Astrocyte (in vitro differentiated cells and primary cell): ENCODE results near the gene SLCO4A1. TPM values are rescaled to one million over a fixed set of nuclear protein-coding genes. Genes with fewer than 3 reads are reported as not detected.

Experiments
- DNase-seq: peaks from one replicate; pipeline ENCODE4 v3.0.0-alpha.2; 2010; ENCODE audit warnings: low read depth
- FAIRE-seq: peaks from 2 replicates; lab custom pipeline; 2011; peaks lifted over from hg19 to GRCh38; lab: Jason Lieb, UNC
- H2AFZ ChIP-seq: 2 replicates; pipeline ENCODE4 v1.6.0; 2012; ENCODE audit warnings: low read depth, low read length, inconsistent platforms
- H3K27ac ChIP-seq: 2 replicates; pipeline ENCODE4 v1.5.1; 2011; ENCODE audit warnings: low read depth, low read length, inconsistent platforms
- H3K27me3 ChIP-seq: 2 replicates; pipeline ENCODE4 v1.6.0; 2011; ENCODE audit warnings: low read length, inconsistent platforms; ENCODE audit not compliant: insufficient read depth
- H3K36me3 ChIP-seq: 2 replicates; pipeline ENCODE4 v1.5.1; 2011; ENCODE audit warnings: low read length, inconsistent platforms; ENCODE audit not compliant: insufficient read depth
- H3K4me1 ChIP-seq: 2 replicates; pipeline ENCODE4 v1.5.1; 2011; ENCODE audit warnings: low read length, inconsistent platforms; ENCODE audit not compliant: insufficient read depth
- H3K4me2 ChIP-seq: 2 replicates; pipeline ENCODE4 v1.6.0; 2012; ENCODE audit warnings: low read length, inconsistent platforms
- H3K4me3 ChIP-seq: 2 replicates; pipeline ENCODE4 v1.5.1; 2011; ENCODE audit warnings: low read depth, mild to moderate bottlenecking, low read length, inconsistent platforms; ENCODE audit not compliant: insufficient read depth
- H3K79me2 ChIP-seq: 2 replicates; pipeline ENCODE4 v1.6.0; 2012; ENCODE audit warnings: mild to moderate bottlenecking, low read length, inconsistent platforms; ENCODE audit not compliant: insufficient read depth
- H3K9ac ChIP-seq: 2 replicates; pipeline ENCODE4 v1.6.0; 2012; ENCODE audit warnings: mild to moderate bottlenecking, low read length, inconsistent platforms
- H3K9me3 ChIP-seq: 2 replicates; pipeline ENCODE4 v1.5.1; 2012; ENCODE audit warnings: low read depth, mild to moderate bottlenecking, low read length, inconsistent platforms; ENCODE audit not compliant: insufficient read depth
- H4K20me1 ChIP-seq: 2 replicates; pipeline ENCODE4 v1.6.0; 2012; ENCODE audit warnings: low read length, inconsistent platforms; ENCODE audit not compliant: insufficient read depth
- H3K27ac Mint-ChIP-seq: one replicate; pipeline ENCODE4 v1.8.0; 2021; ENCODE audit warnings: mild to moderate bottlenecking, mixed read lengths; ENCODE audit not compliant: unreplicated experiment
- H3K27me3 Mint-ChIP-seq: one replicate; pipeline ENCODE4 v1.8.0; 2021; ENCODE audit warnings: low read depth, mixed read lengths; ENCODE audit not compliant: unreplicated experiment
- H3K36me3 Mint-ChIP-seq: one replicate; pipeline ENCODE4 v1.8.0; 2021; ENCODE audit warnings: low read depth, mixed read lengths; ENCODE audit not compliant: unreplicated experiment
- H3K4me1 Mint-ChIP-seq: one replicate; pipeline ENCODE4 v1.8.0; 2021; ENCODE audit warnings: low read depth, mixed read lengths; ENCODE audit not compliant: unreplicated experiment
- H3K4me3 Mint-ChIP-seq: one replicate; pipeline ENCODE4 v1.8.0; 2021; ENCODE audit warnings: mild to moderate bottlenecking, moderate library complexity, mixed read lengths; ENCODE audit not compliant: unreplicated experiment
- H3K9me3 Mint-ChIP-seq: one replicate; pipeline ENCODE4 v1.8.0; 2021; ENCODE audit warnings: mild to moderate bottlenecking, mixed read lengths; ENCODE audit not compliant: unreplicated experiment
- CTCF ChIP-seq: IDR thresholded peaks from 2 replicates; pipeline ENCODE4 v1.5.1; 2011; ENCODE audit warnings: low read depth, mild to moderate bottlenecking, inconsistent platforms, low read length, moderate library complexity; ENCODE audit not compliant: insufficient read depth
- EZH2 ChIP-seq: IDR thresholded peaks from 2 replicates; pipeline ENCODE4 v1.6.1; 2012; ENCODE audit warnings: mild to moderate bottlenecking, low read length, inconsistent platforms; ENCODE audit not compliant: insufficient read depth
- total RNA-seq: library from RNA; stranded (reverse); gene quantifications from 2 replicates; pipeline ENCODE4 v1.2.1, GENCODE V29; 2021

Gene SLCO4A1
- total RNA-seq, 1 donor from 2014 or later = 0.43 TPM

DNA sequence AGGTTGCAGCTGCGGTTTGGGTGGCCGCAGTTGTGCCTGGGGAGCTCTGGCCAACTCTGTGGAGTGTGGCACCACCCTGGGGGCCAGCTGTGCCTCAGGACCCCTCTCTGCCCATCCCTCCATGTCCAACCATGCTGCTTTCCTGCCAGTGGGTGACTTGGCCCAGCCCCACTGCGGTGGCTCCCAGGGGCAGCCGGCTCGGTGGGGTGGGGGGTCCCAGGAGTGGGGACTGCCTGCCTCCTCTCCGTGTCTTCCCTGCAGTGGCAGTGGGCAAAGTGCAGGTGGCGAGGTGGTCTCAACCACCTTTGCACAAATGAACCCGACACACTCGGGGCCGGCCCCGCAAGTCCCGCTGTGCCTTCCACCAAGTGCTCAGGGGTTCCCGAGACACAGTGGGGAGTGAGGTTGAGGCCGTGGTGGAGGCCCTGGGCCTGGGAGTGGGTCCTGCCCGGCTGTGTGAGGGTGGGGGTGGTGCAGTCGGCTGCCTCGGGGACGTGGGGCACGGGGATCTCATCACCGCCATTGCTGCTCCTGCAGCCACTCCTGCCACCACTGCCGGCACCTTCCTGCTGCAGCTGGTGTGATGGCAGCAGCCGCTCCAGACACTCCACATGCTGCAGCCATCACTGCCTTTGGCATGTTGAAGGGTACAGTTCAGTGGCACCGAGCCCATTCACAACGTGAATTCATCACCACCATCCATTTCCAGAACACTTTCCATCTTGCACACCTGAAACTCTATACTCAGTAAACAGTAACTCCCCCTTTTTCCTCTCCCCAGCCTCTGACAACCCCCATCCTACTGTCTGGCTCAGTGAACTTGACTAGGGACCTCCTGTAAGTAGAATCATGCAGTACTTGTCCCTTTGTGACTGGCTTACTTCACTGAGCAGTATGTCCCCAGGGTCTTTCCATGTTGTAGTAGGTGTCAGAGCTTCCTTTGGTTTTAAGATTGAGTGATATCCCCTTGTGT is 10.7 kb upstream of the SLCO4A1 start:
- no peak overlapping the region for H2AFZ ChIP-seq
- no peak overlapping the region for H3K9ac ChIP-seq
- Mint-ChIP-seq H3K27ac (no peak overlapping the region), H3K4me3 (no peak overlapping the region), H3K9me3 (no peaks in the 10 kb centered on the region), H3K4me1 (peaks cover 2% of the 10 kb centered on the region), H3K27me3 (peaks cover 42% of the 10 kb centered on the region), H3K36me3 (no peaks in the 10 kb centered on the region)
- FAIRE-seq = no peak
- peaks cover 11% of the 10 kb centered on the region for H3K27me3 ChIP-seq
- H3K9me3 ChIP-seq = no peaks in the 10 kb centered on the region
- no peaks in the 10 kb centered on the region for H3K79me2 ChIP-seq
- H3K27ac ChIP-seq = no peak overlapping the region
- H4K20me1 ChIP-seq = no peaks in the 10 kb centered on the region
- no peaks in the 10 kb centered on the region for H3K36me3 ChIP-seq
- H3K4me1 ChIP-seq = peaks cover 5% of the 10 kb centered on the region
- no peak for DNase-seq
- H3K4me2 ChIP-seq = no peak overlapping the region
- TF ChIP-seq CTCF = no peak
- no peak for TF ChIP-seq EZH2
- no peak overlapping the region for H3K4me3 ChIP-seq

- Mint-ChIP-seq H3K4me1 (peaks cover 2% of the 10 kb centered on the region), H3K27me3 (peaks cover 52% of the 10 kb centered on the region), H3K36me3 (no peaks in the 10 kb centered on the region), H3K4me3 (no peak overlapping the region), H3K9me3 (no peaks in the 10 kb centered on the region), H3K27ac (no peak overlapping the region)
- Histone ChIP-seq H3K27me3 (peaks cover 21% of the 10 kb centered on the region), H3K4me1 (peaks cover 5% of the 10 kb centered on the region), H3K9me3 (no peaks in the 10 kb centered on the region), H3K9ac (no peak overlapping the region), H2AFZ (no peak overlapping the region), H4K20me1 (no peaks in the 10 kb centered on the region), H3K36me3 (no peaks in the 10 kb centered on the region), H3K79me2 (no peaks in the 10 kb centered on the region), H3K27ac (no peak overlapping the region), H3K4me3 (no peak overlapping the region), H3K4me2 (no peak overlapping the region)
- TF ChIP-seq EZH2 (no peak), CTCF (no peak)
- DNase-seq = no peak
- no peak for FAIRE-seq
Observed at GRCh38 chr20:62632575-62633090, 9.7 kb upstream of the SLCO4A1 start.
